ENCODE measurements around the gene UBASH3B.
A peak's percentile ranks its signal among the peaks of the same experiment; 100 is the strongest.

UBASH3B gene

GRCh38 chr11:122673701-122674100 is 18.2 kb downstream of the UBASH3B start:
- DNase-seq (ENCODE audit: low read depth in 3 of 3, low spot score in 1 of 3), result no peak

- DNase-seq (ENCODE audit: low read depth in 3 of 3, low spot score in 1 of 3), result no peak
Measured at GRCh38 chr11:122676638-122677037, 21.1 kb downstream of the UBASH3B start.

- DNase-seq (ENCODE audit: low read depth in 3 of 3, low spot score in 1 of 3), result no peak
Measured at GRCh38 chr11:122677256-122677655, 21.7 kb downstream of the UBASH3B start.

- no peak for DNase-seq (ENCODE audit: low read depth in 3 of 3, low spot score in 1 of 3)
Measured at GRCh38 chr11:122678406-122678805, 22.9 kb downstream of the UBASH3B start.

GRCh38 chr11:122679466-122679865 is 23.9 kb downstream of the UBASH3B start:
- DNase-seq (ENCODE audit: low read depth in 3 of 3, low spot score in 1 of 3), result no peak

- no peak for DNase-seq (ENCODE audit: low read depth in 3 of 3, low spot score in 1 of 3)
Measured at GRCh38 chr11:122681070-122681469, 25.5 kb downstream of the UBASH3B start.

- DNase-seq (ENCODE audit: low read depth in 3 of 3, low spot score in 1 of 3), result no peak
Measured at GRCh38 chr11:122681735-122682134, 26.2 kb downstream of the UBASH3B start.

GRCh38 chr11:122682464-122682863 is 26.9 kb downstream of the UBASH3B start:
- no peak for DNase-seq (ENCODE audit: low read depth in 3 of 3, low spot score in 1 of 3)

GRCh38 chr11:122685041-122685440 is 29.5 kb downstream of the UBASH3B start:
- no peak for DNase-seq (ENCODE audit: low read depth in 3 of 3, low spot score in 1 of 3)

- no peak for DNase-seq (ENCODE audit: low read depth in 3 of 3, low spot score in 1 of 3)
Measured at GRCh38 chr11:122686111-122686510, 30.6 kb downstream of the UBASH3B start.

- no peak for DNase-seq (ENCODE audit: low read depth in 3 of 3, low spot score in 1 of 3)
Measured at GRCh38 chr11:122690384-122690783, 34.9 kb downstream of the UBASH3B start.

GRCh38 chr11:122690801-122691548 is 35.5 kb downstream of the UBASH3B start:
- DNase-seq (ENCODE audit: low read depth in 3 of 3, low spot score in 1 of 3), result no peak

GRCh38 chr11:122691549-122692150 is 36.1 kb downstream of the UBASH3B start:
- DNase-seq (ENCODE audit: low read depth in 3 of 3, low spot score in 1 of 3), result no peak

GRCh38 chr11:122692444-122692843 is 36.9 kb downstream of the UBASH3B start:
- no peak for DNase-seq (ENCODE audit: low read depth in 3 of 3, low spot score in 1 of 3)

GRCh38 chr11:122695076-122695615 is 39.6 kb downstream of the UBASH3B start:
- DNase-seq (ENCODE audit: low read depth in 3 of 3, low spot score in 1 of 3), result no peak

- DNase-seq (ENCODE audit: low read depth in 3 of 3, low spot score in 1 of 3), result peak; percentile 27 to 41 (median 37)
Measured at GRCh38 chr11:122696662-122697061, 41.1 kb downstream of the UBASH3B start.

- DNase-seq (ENCODE audit: low read depth in 3 of 3, low spot score in 1 of 3), result no peak
Measured at GRCh38 chr11:122697636-122698167, 42.2 kb downstream of the UBASH3B start.

GRCh38 chr11:122698392-122698791 is 42.9 kb downstream of the UBASH3B start:
- DNase-seq (ENCODE audit: low read depth in 3 of 3, low spot score in 1 of 3), result no peak

- DNase-seq (ENCODE audit: low read depth in 3 of 3, low spot score in 1 of 3), result no peak
Measured at GRCh38 chr11:122700666-122701065, 45.1 kb downstream of the UBASH3B start.

- DNase-seq (ENCODE audit: low read depth in 3 of 3, low spot score in 1 of 3), result no peak
Measured at GRCh38 chr11:122701143-122701542, 45.6 kb downstream of the UBASH3B start.

- no peak for DNase-seq (ENCODE audit: low read depth in 3 of 3, low spot score in 1 of 3)
Measured at GRCh38 chr11:122703541-122704272, 48.2 kb downstream of the UBASH3B start.

GRCh38 chr11:122705396-122705795 is 49.9 kb downstream of the UBASH3B start:
- no peak for DNase-seq (ENCODE audit: low read depth in 3 of 3, low spot score in 1 of 3)
